Measurements from ENCODE around the gene AMACR.
"Not testable (repeated sequence)": the region's sequence is repeated elsewhere in the genome, so short reads cannot be mapped to it uniquely, and the experiment has no call there.

AMACR gene

DNA sequence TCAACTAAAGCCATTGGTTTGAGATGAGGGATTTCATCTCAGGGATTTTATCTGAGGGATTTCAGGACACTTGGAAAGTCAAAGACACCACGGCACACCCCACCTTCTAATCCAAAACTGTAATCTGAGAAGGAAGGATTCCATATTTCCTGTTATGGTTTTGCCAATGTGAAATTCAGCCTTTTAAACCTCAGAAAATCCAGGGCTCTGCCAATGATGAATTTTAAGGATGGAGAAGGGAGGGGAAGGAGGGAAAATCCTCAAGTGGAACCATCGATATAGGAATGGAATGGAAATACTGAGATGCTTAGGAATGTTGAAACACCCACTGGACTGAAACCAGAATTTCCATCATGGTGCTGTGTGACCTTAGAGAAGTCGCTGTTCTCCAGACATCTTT is 29.9 kb upstream of the AMACR start:
- no peak for DNase-seq (ENCODE audit: low read depth)

DNA sequence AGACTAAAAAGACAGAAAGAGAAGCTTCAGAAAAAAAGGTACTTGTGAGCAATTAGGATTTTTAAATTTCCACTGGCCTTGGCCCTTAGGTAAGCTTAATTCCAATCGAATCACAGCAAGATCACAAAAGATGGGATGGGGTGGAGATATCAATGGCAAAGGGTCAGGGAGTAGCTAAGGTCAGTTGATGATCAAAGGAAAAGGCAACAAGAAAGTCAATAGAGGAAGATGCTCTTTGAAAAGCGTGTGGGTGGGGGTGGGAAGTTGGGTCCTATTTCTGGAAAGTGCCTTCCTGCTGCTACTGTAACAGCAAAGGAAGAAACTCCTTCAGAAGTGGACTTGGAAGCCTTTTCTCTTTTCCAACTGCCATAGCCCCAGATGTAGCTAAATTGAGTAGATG is 27.9 kb upstream of the AMACR start:
- DNase-seq (ENCODE audit: low read depth), result no peak

DNA sequence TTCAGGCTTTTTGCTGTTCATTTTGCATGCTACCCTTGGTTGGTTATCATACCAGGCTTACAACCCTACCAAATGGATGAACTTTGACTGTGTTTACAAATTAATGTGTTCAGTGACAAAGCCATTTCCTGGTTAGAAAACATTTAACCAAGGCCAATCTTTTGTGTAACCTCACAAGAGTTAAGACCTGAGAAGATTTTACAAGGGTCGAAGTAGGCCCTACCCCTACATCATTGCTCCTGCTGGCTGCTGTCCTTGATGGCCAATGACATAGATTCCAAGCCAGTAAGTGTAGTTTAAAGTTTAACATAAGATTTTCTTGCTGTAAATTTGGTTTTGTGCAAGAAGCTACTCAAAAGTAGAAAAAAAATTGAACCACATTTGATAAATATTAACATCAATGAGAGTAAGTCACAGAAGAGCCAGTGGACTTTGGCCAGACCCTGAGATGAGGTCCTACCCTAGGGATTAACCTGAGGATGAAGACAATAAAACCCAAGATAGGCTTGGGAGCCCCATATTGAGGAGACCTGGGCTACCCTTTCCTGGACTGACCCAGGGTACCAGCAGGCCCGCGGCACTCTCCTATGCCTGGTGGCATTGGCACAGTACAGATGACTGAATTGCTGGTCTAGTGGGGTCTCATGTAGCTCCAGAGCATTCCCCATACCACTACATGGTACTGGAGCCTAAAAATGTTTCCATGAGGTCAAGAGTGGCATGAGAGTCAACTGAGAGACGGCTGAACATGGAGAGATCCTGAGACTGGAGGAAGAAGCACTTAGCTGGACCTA is 26.9 kb upstream of the AMACR start:
- no peak for DNase-seq (ENCODE audit: low read depth)

DNA sequence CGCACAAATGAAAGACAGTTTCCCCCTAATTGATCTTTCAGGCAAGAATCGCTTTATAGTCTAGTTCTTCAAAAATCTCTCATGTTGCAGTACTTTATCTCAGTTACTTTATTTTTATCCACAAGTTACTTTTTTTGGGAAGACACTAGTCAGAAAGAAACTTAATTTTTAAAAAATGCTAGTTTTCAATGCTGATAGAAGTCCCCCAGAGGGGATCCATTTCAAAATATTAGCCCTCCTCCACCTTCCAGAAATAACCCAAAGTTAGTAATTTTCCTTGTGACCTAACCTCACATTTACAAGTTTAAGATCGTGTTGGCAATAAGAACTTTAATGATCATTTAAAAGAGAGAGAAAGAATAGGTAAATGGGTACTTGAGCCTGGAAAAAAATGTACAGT is 24.1 kb upstream of the AMACR start:
- DNase-seq (ENCODE audit: low read depth), result no peak

DNA sequence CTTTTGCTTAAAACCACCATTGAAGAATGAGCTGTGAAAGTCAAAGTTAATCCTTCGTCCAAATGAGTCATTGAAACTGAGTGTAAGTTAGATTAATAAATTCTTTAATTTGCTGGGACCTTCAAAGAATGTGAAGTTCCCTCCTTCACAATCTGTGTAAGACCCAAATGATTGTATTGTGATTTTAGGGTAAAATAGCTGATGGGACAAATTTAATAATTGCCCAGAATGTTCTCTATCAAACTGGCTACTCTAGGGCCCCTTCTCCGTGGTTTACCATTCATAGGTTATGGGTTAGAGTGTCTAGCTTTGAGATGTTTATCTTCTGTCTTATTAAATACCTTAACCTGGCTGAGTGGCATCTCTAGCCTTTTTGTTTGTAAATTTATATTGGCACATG is 23.3 kb upstream of the AMACR start:
- DNase-seq (ENCODE audit: low read depth), result no peak

DNA sequence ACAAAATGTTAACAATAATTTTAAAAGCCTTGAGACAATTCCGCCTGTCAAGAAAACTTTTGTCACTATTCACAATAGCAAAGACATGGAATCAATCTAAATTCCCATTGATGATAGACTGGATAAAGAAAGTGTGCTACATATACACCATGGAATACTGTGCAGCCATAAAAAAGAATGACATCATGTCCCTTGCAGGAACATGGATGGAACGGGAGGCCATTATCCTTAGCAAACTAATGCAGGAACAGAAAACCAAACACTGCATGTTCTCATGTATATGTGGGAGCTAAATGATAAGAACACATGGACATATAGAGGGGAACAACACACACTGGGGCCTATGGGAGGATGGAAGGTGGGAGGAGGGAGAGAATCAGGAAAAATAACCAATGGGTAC is 22.7 kb upstream of the AMACR start:
- not testable (repeated sequence) for DNase-seq (ENCODE audit: low read depth)

DNA sequence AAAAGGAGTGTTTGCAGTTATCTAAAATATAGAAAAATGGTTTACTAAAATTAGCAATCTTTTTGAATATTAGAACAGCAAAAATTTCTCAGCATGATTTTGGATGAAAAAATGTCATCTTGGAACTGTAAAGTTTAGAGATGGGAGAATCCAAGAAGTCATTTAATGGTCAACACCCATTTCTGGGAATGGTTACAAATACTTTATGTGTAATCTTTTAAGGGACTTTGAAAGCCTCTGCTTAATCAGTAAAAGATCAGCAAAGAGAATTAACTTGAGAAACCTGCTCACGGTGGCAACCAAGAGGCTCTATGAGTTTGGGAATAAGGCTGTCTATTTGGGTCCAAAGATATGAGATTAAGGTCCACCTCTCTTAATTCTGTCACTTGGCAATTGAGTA is 22.2 kb upstream of the AMACR start:
- no peak for DNase-seq (ENCODE audit: low read depth)

DNA sequence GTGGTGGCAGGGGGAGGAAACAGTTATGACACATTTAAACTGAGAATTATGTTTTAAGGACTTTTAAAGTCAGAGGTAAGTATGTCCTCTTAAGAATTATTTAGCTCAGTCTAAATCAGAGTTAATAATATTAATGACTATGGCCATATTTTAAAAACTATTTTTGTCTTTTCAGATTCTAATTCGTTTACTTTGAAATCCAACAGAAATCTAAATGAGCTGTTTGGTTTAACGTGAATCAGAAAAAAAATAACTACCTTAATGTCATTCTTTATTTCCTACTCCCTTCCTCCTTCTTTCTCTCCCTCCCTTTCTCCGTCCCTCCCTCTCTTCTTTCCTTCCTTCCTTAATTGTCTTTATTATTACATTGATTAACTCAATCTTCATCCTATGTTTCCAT is 20.5 kb upstream of the AMACR start:
- no peak for DNase-seq (ENCODE audit: low read depth)

DNA sequence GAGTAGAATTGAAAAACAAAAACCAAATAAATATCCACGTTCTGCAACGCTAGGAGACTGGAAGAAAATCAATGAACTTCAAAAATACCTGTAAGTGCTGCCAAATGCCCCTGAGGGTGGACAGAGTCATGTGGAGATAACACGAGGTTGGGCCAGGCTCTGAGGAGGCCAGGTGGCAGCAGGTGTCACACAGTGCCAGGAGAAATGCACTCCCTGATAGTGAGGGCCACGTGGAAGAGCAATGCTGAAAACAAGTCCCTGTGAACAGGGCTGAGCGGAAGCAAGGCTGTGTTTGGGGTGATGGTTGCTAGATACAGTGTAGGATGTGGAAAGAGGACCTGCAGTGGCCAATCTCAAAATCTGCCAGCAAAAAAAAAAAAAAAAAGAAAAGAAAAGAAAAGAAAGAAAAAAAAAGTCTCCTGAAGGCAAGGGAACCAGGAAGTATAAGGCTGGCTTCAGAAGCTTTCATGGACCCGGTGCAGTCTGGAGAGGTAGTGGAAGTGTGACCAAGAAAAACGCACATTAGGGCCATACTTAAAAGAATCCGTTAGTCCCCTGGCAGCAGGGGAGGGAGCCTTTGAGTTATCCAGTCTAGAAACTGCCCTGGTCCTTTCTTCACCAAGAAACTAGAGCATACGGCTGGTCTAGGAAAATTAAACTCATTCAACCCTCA is 18.4 kb upstream of the AMACR start:
- no peak for DNase-seq (ENCODE audit: low read depth)

DNA sequence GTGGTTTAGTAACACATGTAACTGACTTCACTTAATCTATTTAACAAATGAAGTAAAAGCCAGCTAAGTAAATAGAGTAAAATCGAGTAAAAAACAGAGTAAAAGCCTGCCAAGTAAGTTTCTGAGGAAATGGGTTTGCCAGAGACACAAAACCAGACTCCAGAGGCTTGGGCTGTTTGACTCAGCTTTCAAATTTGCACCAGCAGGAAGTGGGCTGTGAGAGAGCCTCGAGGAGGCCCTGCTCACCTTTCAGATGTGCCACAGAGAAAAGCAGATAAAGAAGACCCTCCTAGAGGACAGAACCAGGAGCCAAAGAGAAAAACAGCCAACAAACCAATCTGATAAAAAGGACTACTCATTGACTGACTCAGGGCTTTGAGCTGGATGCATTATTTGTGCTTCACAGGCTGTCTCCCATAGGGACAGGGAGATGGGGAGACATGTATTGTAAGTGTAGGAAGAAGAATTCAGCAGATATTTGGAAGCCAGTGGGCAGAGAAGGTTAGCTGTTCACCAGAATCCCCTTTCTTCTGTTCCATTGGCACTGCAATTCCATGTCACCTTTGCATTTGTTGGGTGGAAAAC is 14.4 kb upstream of the AMACR start:
- DNase-seq (ENCODE audit: low read depth), result peak; percentile 57

DNA sequence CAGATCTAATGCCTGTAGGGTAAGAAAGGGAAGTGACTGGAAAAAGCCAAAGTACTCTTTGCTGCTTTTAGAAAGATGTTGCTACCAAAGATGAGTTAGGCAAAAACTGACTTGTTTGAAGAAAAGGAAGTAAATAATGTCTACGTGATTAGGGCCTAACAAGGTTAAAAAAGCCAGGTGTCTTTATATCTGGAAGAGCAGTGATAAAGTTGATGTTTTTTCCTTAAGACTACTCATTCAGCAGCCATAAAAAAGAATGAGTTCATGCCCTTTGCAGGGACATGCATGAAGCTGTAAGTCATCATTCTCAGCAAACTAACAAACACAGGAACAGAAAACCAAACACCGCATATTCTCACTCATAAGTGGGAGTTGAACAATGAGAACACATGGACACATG is 13.5 kb upstream of the AMACR start:
- no peak for DNase-seq (ENCODE audit: low read depth)

DNA sequence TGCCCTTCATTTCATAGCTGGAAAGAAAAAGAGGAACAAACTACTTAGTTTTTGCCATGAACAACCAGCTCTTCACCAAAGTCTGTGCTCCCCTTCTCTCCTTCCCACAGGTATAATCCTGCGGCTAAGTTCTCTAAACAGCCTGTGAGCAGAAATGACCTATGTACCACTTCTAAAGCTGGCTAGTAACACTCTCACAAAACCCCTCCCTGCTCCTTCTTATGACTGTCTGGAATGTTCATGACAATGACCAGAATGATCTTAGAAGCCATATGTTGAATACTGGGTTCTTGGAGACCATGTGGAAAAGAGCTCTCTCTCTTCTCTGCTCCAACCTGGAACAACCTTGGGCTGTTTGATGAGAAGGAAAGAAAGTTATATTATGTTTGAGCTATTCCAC is 12.9 kb upstream of the AMACR start:
- DNase-seq (ENCODE audit: low read depth), result no peak

DNA sequence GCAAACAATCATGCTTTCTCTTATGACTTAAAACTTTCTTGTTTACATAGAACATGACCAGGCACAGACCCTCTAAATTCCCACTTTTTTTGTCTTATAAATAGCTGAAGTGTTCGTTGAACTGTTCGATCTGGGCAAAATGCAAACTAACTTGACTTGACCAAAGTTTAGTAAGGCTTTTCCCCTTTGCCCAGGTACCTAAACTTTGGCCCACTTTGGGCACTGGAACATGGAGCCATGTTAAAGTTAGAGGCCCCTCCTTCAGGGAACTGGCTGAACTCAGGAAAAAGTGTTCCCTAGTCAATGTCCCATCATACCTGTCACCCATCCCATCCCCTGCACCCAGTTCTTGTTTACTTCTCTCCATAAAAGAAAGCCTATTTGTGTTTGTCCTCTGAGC is 9.4 kb upstream of the AMACR start:
- DNase-seq (ENCODE audit: low read depth), result no peak

DNA sequence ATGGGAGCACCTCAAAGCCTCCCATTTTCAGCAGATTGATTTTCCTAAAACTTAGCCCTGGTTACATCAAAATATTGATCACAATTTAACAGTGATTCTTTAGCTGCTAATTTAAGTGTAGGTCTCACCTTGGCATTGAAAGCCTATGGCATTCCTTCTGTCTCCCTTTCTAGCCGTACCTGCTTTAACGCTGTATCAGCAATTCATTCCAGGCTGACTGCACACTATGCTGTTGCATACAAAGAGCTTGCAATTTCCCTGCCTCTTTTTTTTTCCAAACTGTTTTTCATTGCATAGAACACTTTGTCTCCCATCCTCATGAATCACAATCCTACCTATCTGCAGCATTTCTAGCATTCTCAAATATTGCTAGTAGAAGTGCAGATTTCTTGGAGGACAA is 8.9 kb upstream of the AMACR start:
- no peak for DNase-seq (ENCODE audit: low read depth)

DNA sequence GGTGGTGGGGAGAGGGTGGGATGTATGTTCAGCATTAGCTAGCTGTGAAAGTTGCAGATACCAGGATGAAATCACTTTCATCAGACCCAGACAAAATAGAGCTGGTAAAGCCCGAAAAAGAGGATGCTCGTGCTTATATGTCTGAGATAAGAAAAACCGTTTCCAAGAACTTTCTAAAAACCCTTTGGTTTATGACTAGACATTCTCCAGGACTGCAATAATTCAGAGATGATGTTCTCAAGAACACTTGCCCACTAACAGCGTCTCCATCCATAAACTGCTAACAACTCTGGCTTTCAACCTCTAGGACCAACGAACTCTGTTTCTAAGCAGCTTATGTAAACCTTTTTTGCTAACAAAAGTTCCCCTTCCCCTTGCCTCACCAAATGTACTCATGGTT is 8.4 kb upstream of the AMACR start:
- DNase-seq (ENCODE audit: low read depth), result no peak

DNA sequence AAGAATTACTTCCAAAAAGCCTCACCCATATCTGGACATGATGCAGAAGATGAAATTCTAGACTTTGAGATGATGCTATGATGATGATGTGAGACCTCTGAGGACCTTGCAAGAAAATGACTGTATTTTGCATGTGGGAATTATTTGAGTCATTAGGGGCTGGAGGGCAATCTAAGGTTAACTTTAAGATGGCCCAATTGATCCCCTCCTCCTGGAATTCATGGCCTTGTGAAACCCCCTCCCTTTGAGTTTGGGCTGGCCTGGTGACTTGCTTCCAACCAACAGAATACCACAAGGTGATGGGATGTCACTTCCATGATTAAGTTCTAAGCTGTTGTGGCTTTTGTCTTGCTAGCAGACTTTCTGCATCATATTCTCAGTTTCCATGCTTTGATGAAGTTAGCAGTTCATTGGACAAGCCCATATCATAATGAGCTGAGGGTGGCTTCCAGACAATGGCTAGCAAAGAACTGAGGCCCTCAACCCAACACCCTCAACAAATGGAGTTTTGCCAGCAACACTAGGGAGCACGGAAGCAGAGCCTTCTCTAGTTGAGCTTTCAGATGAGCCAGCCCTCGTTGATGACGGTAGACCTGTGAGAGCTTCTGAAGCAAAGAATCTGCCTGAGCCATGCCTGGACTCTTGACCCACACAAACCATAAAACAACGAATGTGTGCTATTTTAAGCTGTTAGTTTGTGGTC is 7.4 kb upstream of the AMACR start:
- no peak for DNase-seq (ENCODE audit: low read depth)

DNA sequence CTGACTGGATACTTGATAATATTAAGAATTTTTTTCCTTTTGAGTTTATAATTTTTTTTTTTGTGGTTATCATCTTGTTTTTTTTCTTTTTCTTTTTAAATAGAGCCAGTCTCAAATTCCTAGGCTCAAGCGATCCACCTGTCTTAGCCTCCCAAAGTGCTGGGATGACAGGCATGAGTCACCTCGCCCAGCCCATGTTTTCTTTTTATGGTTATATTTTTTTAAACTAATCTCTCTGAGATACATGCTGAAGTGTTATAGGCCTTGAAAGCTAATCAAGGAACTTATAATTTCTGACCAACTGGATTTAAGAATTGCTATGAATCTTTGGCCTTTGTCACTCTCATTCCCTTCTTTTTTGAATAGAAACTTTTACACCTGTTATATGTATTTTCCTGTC is 6.8 kb upstream of the AMACR start:
- DNase-seq (ENCODE audit: low read depth), result no peak

DNA sequence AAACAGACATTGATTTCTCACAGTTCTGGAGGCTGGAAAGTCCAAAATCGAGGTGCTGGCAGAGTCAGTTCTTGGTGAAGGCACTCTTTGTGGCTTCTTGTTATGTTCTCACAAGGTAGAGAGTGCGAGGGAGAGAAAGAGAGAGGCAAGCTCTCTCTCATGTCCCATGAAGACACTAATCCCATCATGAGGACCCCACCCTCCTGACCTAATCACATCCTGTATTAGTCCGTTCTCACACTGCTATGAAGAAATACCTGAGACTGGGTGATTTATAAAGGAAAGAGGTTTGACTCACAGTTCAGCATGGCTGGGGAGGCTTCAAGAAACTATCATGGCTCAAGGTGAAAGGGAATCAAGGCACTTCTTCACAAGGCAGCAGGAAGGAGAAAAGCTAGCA is 5.7 kb upstream of the AMACR start:
- DNase-seq (ENCODE audit: low read depth), result no peak

DNA sequence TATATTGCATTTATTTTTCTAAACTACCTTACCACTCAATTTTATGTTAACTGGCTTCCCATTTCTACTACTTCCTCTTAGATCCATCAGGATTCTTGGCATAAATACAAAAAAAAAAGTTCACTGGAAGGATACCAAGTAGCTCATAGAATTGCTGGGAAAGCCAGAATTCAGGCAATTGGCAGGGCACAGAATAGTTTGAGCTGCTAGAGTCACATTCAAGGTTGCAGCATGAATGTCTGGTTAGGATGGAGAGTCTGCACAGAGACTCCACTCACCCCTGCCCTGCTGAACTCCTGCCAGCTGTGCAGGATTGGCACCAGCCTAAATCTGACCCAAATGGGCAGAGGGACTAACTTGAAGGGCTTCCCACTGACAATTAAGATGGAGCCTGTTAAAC is 4.9 kb upstream of the AMACR start:
- DNase-seq (ENCODE audit: low read depth), result no peak

DNA sequence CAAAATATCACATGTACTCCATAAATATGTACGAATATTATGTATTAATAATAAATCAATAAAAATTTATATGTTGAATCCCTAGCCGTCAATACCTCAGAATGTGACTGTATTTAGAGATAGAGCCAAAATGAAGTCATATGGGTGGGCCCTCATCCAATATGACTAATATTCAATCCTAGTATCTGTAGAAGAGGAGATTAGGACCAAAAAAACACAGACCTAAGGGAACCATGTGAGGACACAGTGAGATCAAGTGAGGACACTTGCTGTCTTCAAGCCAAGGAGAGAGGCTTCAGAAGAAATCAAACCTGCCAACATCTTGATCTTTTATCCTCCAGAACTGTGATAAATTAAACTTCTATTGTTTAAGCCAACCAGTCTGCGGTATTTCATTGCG is 3.7 kb upstream of the AMACR start:
- DNase-seq (ENCODE audit: low read depth), result no peak

DNA sequence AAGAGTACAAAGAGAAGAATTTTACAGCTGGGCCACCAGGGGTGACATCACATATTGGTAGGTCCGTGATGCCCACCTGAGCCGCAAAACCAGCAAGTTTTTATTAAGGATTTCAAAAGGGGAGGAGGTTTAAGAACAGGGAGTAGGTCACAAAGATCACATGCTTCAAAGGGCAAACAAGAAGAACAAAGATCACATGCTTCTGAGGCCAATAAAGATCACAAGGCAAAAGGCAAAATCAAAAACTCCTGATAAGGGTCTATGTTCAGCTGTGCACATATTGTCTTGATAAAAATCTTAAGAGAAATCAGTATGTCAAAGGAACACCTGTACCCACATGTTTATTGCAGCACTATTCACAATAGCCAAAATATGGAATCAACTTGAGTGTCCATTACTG is 2.3 kb upstream of the AMACR start:
- DNase-seq (ENCODE audit: low read depth), result not testable (repeated sequence)

DNA sequence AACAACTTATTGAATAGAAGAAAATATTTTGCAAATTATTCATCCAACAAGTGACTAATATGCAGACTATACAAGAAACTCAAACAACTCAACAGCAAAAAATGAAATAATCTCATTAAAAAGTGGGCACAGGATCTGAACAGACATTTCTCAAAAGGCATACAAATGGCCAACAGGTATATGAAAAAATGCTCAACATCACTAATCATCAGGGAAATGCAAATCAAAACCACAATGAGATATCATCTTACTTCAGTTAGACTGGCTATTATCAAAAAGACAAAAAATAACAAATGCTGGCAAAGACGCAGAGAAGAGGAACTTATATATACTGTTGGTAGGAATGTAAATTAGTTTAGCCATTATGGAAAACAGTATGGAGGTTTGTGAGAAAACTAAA is 1.8 kb upstream of the AMACR start:
- peak; percentile 46 for DNase-seq (ENCODE audit: low read depth)

DNA sequence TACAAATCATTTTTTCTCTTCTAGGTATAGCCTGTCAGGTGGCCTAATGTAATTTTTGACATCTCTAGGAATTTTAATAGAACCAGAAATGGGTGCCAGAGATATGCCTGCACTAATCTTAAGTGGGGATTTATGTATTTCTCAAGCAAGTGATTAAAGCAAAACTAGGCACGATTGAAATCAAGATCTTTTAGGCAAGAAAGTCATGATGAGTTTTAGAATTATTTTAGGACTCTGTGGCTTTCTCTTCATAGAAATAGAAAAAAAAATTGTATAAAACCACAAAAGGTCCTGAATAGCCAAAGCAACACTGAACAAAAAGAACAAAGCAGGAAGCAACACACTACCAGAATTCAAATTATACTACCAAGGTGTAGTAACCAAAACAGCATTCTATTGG is 952 bp upstream of the AMACR start:
- DNase-seq (ENCODE audit: low read depth), result no peak

All from ELR (cell line).